Breast epithelium (tissue), 3 donors: ENCODE measurements around the gene SPATA16.

Experiments
- POLR2A ChIP-seq: fragments of 450-650 bp; IDR thresholded peaks from one replicate; pipeline ENCODE4 v1.6.1; 2016; ENCODE audit warnings: antibody characterized with exemption, mild to moderate bottlenecking, moderate library complexity
- POLR2AphosphoS5 ChIP-seq, 3 donors: sonication (generic); formaldehyde crosslinking; IDR thresholded peaks; one replicate each; pipeline ENCODE4 v1.6.1; 2017; ENCODE audit warnings: antibody characterized with exemption in 3 of 3
- TF ChIP-seq, protein P1 (sequence below), 3 donors: fragments of 450-650 bp; IDR thresholded peaks; one replicate each; pipeline ENCODE4 v1.5.1; 2016 to 2017; ENCODE audit warnings: antibody characterized with exemption in 3 of 3, mild to moderate bottlenecking in 3 of 3, moderate library complexity in 3 of 3

DNA sequence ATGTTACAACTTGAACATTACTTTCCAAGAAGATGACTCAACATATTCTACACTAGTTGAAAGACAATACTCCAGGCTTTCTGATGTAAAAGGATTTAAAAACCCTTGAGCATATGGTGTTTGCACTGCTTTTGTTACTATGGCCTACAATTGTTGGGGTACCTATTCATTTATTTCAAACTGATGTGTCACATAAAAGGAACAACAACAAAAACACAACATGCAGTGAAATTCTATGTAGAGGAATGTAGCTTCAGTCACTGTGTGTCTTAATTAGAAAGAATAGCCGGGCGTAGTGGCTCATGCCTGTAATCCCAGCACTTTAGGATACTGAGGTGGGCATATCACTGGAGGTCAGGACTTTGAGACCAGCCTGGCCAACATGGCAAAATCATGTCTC is 1.6 kb downstream of the SPATA16 start:
- TF ChIP-seq, protein P1, sequence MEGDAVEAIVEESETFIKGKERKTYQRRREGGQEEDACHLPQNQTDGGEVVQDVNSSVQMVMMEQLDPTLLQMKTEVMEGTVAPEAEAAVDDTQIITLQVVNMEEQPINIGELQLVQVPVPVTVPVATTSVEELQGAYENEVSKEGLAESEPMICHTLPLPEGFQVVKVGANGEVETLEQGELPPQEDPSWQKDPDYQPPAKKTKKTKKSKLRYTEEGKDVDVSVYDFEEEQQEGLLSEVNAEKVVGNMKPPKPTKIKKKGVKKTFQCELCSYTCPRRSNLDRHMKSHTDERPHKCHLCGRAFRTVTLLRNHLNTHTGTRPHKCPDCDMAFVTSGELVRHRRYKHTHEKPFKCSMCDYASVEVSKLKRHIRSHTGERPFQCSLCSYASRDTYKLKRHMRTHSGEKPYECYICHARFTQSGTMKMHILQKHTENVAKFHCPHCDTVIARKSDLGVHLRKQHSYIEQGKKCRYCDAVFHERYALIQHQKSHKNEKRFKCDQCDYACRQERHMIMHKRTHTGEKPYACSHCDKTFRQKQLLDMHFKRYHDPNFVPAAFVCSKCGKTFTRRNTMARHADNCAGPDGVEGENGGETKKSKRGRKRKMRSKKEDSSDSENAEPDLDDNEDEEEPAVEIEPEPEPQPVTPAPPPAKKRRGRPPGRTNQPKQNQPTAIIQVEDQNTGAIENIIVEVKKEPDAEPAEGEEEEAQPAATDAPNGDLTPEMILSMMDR (IDR thresholded peaks at IDR 0.05), result no peak
- TF ChIP-seq POLR2A, result no peak
- no peak for TF ChIP-seq POLR2AphosphoS5 (IDR thresholded peaks at IDR 0.05)
